HG02678 (cell line): Measurements from ENCODE around the gene SNAPC4.
A peak's percentile ranks its signal among the peaks of the same experiment; 100 is the strongest.

ENCODE experiments used
- ATAC-seq: cut with Tn5 transposase; IDR thresholded peaks from one replicate; pipeline ENCODE4 v1.9.1; 2021; ENCODE audit warnings: mild to moderate bottlenecking, moderate library complexity; ENCODE audit not compliant: unreplicated experiment

Gene SNAPC4, protein sequence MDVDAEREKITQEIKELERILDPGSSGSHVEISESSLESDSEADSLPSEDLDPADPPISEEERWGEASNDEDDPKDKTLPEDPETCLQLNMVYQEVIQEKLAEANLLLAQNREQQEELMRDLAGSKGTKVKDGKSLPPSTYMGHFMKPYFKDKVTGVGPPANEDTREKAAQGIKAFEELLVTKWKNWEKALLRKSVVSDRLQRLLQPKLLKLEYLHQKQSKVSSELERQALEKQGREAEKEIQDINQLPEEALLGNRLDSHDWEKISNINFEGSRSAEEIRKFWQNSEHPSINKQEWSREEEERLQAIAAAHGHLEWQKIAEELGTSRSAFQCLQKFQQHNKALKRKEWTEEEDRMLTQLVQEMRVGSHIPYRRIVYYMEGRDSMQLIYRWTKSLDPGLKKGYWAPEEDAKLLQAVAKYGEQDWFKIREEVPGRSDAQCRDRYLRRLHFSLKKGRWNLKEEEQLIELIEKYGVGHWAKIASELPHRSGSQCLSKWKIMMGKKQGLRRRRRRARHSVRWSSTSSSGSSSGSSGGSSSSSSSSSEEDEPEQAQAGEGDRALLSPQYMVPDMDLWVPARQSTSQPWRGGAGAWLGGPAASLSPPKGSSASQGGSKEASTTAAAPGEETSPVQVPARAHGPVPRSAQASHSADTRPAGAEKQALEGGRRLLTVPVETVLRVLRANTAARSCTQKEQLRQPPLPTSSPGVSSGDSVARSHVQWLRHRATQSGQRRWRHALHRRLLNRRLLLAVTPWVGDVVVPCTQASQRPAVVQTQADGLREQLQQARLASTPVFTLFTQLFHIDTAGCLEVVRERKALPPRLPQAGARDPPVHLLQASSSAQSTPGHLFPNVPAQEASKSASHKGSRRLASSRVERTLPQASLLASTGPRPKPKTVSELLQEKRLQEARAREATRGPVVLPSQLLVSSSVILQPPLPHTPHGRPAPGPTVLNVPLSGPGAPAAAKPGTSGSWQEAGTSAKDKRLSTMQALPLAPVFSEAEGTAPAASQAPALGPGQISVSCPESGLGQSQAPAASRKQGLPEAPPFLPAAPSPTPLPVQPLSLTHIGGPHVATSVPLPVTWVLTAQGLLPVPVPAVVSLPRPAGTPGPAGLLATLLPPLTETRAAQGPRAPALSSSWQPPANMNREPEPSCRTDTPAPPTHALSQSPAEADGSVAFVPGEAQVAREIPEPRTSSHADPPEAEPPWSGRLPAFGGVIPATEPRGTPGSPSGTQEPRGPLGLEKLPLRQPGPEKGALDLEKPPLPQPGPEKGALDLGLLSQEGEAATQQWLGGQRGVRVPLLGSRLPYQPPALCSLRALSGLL (N-terminal part only)

DNA sequence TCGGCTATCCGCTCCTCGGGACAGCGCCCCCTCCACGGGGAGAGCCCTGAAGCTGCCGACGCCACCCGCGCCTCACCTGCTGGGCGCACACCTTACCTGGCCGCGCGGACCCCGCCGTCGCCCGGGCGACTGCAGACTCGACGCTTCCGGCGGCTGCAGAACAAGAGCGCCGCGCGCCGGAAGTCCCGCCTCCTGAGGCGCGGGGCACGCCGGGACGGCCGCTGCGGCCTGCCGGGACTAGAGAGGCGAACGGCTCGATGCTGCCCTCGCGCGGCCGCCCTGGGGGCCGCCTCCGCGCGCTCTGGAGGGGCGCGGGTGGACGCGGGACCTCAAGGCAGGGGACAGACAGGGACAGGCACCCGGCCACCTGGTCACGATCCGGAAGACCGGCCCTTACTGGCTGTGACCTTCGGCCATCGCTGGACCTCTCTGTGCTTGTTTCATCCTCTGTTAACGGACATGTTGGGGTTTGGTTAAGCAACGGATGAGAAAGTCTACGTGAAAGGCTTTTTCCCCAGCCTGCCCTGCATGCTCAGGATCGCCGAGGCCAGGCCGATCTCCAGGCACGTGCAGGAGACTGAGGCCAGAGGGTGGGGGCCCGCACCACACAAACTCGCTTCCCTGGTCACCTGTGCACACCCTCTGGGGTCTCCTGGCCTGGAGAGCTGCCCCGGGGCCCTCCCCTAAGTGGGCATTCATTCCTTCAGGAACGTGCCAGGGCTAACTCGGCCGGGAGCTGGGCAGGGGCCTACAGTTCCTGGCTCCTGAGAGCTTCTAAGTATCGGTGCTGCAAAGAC, at the start of gene SNAPC4:
TSS of gene SNAPC4 (minus strand) at position 133 of the 797 bp plus-strand sequence. CDS start 1,742 bp downstream, outside the sequence.
- ATAC-seq, result peak; percentile 75

DNA sequence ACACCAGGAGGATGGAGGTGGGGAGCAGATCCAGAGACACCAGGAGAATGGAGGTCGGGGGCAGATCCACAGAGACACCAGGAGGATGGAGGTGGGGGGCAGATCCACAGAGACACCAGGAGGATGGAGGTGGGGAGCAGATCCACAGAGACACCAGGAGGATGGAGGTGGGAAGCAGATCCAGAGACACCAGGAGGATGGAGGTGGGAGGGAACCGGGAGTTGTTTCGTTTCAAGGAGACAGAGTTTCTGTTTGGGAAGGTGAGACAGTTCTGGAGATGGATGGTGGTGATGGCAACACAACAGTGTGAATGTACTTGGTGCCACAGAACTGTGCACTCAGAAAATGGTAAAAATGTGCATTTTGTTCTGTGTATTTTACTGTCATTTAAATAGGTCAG, 48.7 kb upstream of the SNAPC4 start:
- ATAC-seq, result no peak

DNA sequence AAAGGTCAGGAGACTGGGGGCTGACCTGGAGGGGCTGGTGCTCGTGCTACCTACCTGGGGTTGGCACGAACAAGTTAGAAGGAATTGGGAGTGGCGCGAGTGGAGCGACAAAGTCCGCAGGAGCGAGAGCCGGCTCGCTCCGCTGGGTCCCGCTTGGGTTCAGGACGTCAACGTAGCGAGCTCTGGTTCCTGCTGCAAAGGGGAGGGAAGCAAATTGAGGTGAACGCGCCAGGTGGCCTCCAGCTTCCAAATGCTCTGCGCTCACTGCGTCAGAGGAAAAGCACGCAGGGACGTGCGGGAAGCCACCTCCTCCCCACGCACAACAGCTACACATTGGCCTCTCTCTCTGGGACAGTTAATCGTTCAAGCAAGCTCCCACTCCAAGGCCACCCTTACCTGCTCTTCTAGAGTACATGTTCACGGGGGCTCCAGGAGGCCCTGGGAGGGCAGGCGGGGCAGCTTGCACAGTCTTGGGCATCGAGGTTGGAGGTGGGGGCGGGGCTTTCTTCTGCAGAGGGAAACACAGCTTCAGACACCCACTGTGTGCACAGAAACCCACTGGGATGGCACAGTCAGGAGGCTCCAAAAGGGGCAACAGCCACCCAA, 47.3 kb upstream of the SNAPC4 start:
- ATAC-seq, result no peak

DNA sequence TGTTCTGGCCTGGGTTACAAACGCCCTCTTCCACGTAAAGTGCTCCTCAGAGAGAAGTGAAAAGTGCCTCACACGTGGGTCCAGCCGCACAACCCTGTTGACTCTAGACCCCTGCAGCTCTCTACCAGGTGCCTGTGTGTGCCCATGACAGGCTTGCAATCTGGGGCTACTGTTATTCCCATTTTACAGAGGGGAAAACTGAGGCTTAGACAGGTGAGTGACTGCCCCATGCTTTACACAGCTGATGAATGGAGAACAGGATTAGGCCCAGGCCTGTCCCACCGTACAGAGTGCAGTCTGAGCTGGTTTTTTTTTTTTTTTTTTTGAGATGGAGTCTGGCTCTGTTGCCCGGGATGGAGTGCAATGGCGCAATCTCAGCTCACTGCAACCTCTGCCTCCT, 45.8 kb upstream of the SNAPC4 start:
- ATAC-seq, result no peak

DNA sequence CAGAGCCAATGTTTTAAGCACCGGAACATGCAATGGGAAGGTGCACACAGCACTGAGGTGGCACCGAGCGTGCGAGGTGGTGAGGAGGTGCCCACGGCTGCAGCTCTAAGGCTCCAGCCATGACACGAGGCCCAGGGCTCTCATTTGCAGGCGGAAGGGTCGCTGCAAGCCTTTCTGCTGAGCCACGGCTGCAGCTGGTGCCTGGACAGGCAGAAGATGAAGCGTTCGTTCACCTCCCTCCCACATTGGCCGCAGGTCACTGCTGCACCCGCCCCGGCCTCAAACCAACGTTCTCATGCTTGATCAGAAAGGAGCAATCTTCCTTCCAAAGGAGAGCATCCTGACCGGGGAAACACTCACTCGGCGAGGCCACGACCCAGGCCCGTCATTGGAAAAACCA, 44.1 kb upstream of the SNAPC4 start:
- ATAC-seq, result no peak

DNA sequence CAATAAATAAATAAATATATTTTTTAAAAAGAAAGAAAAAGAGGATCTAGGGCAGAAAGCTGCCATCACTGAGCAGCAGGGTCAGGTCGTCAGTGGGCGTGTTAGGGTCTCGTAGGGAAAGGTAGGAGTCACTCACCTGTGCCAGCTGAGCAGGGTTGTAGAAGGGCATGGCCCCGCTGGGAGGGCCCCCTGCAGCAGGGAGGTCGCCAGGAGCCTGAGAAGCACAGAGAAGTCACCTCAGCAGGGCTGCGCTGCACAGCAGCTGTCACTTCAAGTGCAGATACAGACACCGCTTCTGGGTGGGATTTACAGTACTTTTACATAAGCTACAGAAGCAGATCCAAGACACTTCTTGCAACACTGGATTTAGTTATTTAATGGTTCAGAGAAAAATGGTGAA, 43.7 kb upstream of the SNAPC4 start:
- no peak for ATAC-seq

DNA sequence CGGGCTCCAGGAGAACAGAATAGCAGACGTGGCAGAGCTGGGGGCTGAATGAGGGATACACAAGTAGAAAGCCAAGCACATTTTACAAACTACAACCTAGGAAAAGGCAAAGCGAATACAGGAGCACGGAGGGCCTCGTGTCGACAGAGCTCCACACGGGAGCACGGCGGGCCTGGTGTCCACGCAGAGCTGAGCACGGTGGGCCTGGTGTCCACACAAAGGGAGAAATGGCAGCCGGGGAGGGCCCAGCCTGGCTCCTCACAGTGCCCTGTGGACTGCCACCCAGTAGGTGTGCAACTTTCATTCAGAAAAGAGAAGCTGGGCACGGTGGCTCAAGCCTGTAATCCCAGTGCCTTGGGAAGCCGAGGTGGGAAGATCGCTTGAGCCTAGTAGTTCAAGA, 43.1 kb upstream of the SNAPC4 start:
- ATAC-seq, result no peak

DNA sequence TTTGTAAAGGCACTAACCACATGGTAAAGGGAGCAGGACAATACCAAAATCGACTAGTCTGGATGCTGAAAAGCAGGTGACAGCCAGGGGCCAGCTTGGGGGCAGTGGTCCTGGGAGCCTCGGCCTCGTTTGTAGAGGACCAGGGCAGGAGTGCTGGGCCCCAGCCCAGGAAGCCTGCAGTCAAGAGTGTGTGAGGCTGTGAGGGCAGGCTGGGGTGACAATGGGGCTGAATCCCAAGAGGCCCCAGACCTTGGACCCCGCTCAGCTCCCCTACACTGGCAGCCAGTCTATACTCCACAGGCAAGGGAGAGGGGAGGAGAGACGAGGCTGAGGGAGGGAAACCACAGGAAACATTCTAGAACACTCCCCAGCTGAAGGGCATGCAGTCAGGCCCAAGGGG, 42.3 kb upstream of the SNAPC4 start:
- no peak for ATAC-seq

DNA sequence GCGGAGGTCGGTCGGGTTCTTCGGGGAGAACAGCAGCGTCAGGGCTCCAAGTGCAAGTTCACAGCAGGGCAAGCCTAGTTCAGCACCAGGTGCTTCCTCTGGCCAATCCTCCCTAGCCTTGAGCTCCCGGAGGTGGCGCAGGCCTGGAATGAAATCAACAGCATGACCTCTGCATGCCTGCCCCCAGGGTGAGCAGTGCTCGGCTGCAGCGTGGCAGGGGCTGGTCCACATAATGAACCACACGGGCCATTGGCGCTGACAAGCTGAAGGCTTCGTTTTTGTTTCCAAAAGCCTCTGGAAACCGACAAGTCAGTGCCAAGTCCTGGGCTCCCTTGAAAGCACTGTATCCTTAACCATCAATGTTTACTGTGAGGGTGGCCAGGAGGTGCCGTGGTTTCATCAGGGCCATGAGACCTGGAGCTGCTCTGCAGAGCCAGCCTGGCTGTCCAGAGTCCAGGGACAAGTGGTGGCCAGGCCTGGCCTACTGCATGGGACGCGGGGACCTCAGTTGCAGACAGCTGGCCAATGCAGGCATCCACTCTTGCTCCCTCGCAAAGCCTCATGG, 41.8 kb upstream of the SNAPC4 start:
- no peak for ATAC-seq

DNA sequence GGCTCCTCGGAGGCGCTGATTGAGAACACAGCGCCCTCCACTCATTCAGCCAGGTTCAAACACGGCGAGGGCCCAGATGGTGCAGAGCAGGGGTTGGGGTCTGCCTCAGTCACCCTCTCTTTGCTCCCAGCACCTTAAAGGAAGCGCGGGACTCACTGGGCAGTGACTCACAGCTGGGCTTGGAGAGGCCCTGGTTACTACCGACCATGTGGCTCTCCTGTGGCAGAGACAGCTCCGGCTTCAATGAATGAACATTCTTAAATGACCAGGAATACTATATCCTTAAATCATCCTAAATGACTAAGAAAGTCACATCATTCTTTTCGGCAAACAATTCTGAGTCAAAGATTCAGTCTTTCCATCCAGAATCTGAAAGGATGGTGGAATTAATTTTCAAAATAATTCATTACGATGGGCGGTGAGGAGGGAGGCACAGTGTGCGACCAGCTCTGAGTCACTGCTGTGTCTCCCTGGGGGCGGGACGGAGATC, 41.3 kb upstream of the SNAPC4 start:
- no peak for ATAC-seq

DNA sequence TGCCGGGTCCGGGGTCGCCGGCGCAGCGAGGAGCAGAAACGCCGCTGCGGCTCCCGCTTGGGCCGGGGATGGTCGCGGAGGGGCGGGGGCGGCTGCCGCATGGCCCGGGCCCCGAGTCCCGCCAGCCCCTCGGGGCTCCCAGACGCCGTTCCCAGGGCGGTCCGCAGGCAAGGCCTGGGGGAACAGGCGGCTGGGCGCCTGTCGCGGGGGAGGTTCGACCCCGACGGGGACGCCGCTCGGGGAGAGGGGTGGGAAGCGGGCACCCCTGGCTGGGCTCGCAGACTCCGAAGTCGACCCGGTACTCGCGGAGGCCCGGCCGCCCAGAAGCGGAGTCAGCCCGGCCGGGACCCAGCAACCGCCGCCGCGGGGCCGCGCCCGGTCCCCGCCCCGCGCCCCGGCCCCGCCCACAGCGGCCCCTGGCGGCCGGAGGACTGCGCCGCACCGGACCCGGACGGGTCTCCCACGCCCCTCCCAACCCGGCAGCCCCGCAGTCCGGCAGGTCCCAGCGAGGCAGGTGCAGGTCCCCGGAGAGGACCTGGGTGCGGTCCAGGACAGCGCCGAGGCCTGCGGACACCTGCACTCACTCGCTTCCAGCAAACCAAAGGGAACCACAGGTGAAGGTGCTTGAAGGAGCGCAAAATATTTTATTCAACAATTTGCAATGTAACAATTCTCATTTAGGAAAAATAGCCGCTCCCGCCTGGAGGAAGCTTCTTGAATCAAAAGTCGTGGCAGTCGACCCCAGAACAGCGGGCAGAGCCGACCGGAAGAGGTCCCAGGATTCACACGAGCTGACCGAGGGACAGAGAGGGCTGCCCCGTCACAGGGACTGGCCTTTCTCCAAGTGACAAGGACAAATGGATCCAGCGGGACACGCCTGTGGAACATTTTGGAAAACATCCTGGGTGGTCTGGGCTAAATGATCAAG, 39.8 kb upstream of the SNAPC4 start, which contains the start of gene INPP5E:
TSS of gene INPP5E (minus strand) at position 365 of the 928 bp plus-strand sequence. CDS start 426 bp downstream, outside the sequence.
- peak; percentile 76 for ATAC-seq

DNA sequence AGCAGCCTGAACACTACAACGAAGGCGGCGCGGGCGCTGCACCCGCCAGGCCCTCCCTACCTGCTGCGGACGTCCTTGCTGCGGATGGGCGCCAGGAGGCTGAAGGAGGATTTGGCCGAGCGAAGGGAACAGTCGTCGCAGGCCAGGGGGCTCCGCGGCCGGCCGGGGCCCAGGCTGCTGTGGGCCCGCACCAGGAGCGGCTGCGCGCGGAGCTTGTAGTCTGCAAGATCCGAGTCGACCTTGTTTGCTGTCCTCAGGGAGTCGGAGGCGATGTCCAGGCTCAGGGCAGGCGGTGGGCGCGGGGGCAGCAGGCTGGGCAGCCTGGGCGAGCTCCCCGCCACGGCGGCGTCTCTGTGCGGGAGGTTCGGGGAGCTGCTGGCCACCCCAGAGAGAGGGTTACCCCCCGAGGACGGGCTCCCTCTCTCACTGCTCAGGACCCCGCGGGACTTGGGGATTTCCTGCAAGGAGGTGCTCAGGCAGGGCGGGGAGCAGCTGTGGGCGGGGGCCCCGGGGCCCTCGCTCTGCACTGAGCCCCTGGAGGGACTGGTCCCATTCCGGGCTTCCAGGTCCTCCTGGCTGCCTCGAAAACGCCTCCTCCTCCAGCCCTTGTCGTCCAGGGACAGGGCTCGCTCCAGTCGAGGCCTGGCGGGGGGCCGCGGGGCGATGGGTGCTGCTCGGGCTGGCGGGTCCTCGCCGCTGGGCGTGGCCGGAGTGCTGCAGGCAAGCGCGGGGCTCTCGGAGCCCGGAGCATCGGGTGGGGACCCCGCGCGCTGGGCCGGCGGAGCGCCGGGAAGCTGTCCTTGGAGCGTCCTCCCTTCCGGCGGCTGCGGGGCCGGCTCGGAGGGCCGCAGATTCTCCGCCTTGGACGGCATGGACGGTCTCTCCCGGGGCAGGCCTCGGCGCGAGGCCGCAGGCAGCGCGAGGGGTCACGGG, 38.8 kb upstream of the SNAPC4 start:
- ATAC-seq, result peak; percentile 41

DNA sequence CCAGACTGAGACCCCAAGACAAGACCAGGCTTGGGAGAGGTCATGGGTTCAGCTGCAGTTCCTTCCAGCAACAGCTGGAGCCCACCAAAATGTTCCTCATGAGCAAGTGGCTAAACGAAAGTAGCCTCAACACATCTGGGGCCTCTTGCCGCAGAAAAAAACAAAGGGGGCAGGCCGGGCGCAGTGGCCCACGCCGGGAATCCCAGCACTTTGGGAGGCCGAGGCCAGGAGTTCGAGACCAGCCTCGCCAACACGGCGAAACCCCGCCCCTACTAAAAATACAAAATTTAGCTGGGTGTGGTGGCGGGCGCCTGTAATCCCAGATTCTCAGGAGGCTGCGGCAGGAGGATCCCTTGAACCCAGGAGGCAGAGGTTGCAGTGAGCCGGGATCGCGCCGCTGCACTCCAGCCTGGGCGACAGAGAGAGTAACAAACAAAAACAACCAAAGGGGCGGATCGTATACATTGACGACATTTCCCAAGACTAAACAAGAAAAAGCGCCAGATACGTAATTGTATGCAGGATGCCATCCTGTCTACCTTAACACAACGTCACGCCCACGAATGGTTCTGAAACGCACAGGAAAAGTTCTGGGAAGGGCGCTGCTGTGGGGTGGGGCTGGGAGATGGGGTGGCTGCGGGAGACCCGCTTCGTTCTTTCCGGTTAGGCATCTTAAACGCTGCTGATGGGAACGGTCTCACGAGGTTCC, 38.0 kb upstream of the SNAPC4 start:
- no peak for ATAC-seq

DNA sequence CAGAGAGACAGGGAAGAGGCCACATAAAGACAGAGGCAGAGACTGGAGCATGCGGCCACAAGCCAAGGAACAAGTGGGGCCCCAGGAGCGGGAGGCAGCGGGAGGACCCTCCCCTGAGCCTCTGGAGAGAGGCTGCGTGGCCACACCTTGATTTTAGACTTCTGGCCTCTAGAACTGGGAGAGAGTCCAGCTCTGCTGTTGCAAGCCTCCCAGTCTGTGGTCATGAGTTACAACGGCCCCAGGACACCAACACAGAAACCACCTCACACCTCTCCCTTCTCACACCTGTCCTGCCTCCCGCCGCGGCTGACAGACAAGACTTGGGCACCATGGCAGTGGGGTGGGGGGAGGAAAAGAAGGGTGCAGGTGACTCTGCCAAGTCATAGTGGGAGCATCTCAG, 37.5 kb upstream of the SNAPC4 start:
- no peak for ATAC-seq

DNA sequence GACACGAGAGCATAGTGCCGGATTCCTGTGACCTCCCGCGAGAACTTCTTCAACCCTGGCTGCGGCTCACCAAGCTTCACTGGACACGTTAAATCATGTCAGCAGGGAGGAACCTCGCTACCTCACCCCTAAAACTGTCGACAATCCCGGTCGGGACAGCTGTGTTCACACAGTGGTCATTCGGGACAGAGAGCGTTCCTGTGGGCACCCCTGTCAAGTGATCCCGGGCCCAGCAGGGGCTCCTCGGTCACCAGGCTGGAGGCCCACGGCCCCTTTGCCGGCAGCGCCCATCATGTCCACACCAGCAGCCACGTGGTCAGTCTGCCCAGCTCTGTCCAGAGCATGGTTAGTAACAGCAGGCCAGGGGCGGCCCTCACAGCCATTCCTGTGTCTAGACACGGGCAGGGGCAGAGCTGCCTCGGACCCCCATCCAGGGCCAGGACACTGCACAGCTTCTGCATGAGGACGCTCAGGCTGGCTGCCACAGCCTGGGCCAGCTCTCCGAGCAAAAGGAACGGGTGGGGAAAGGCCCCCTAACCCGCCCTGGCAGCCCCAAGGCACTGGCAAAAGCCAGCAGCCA, 36.2 kb upstream of the SNAPC4 start:
- no peak for ATAC-seq

DNA sequence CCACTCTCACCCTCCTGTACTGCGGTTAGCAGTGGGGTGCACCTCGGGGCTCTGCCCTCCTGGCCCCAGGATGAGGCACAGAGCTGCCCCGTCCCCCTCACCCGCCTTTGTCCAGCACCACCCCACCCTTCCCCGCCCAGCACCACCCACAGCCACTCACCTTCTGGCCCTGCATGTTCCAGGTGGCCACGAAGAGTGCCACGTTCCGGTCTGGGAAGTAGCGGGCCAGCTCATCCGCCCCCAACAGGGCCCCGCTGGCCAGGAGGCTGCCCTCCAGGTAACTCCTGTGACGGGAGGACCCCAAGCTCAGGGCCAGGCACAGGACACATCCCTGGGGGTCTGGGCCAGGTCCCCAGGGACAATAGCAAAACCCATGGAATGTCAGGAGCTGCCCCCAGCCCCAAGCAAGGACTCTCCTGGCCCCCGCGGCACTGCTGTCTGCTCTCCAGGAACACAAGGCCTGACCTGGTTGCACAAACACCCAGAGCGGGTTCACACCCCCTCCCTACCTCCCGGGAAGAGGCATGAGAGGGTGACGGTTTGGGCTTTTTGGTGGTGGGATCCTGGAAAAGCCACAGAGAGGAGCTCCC, 34.7 kb upstream of the SNAPC4 start:
- ATAC-seq, result no peak
